Skeletal muscle tissue (tissue), 4 donors: ENCODE data around the gene DHRS11. TPM values are rescaled to one million over a fixed set of nuclear protein-coding genes. Genes with fewer than 3 reads are reported as not detected.
"Not testable (repeated sequence)": the region's sequence is repeated elsewhere in the genome, so short reads cannot be mapped to it uniquely, and the experiment has no call there.

Experiments
- H3K27ac ChIP-seq: one replicate; pipeline ENCODE4 v1.7.0; 2013; ENCODE audit warnings: mild to moderate bottlenecking, low read depth, low read length, inconsistent platforms
- H3K27me3 ChIP-seq, 3 donors: one replicate each; pipeline ENCODE4 v1.7.0; 2013; ENCODE audit warnings: low read length in 3 of 3; ENCODE audit not compliant: control insufficient read depth in 3 of 3, insufficient read depth in 3 of 3
- H3K36me3 ChIP-seq, 3 donors: one replicate each; pipeline ENCODE4 v1.7.0; 2013; ENCODE audit warnings: low read length in 3 of 3; ENCODE audit not compliant: control insufficient read depth in 3 of 3, insufficient read depth in 3 of 3
- H3K4me1 ChIP-seq, 3 donors: one replicate each; pipeline ENCODE4 v1.7.0; 2013; ENCODE audit warnings: low read length in 3 of 3, mild to moderate bottlenecking in 3 of 3; ENCODE audit not compliant: control insufficient read depth in 3 of 3, insufficient read depth in 3 of 3
- H3K4me3 ChIP-seq, 3 donors: one replicate each; pipeline ENCODE4 v1.7.0; 2013; ENCODE audit warnings: low read length in 3 of 3
- H3K9ac ChIP-seq, 3 donors: one replicate each; pipeline ENCODE4 v1.7.0; 2013; ENCODE audit warnings: low read length in 3 of 3, mild to moderate bottlenecking in 3 of 3, moderate library complexity in 2 of 3, low read depth in 1 of 3
- H3K9me3 ChIP-seq, 3 donors: one replicate each; pipeline ENCODE4 v1.7.0; 2013; ENCODE audit warnings: low read length in 3 of 3; ENCODE audit not compliant: control insufficient read depth in 3 of 3
- total RNA-seq: library from RNA; depleted of rRNA; stranded (reverse); fragments of >200 nt; gene quantifications from one replicate; pipeline ENCODE4 v1.2.3, GENCODE V29; 2014
- donor health status: Osteomylitis.

DHRS11 gene
- total RNA-seq, 1 donor from 2014 or later: 4.2 TPM

DNA sequence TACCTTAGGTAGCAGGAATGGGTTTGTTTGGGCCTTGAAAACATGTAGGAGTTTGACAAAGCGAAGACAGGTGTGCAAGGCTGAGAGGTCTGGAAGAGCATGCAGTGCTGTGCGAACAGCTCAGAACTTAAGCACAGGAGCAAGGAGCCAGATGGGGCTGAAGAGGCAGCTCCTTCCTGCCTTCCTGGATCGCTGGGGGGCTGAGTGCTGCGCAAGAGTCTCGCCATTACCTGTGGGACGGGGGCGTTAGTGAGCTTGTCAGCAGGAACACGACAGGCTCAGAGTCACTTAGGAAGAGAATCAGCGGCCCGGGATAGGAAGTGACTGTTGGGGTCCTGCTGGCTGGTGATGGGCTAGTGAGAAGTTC, 9.2 kb downstream of the DHRS11 start:
- peak overlapping the region; percentile 77 for H3K27ac ChIP-seq
- peak overlapping the region; percentile 82 to 96 (median 84) for H3K9ac ChIP-seq
- H3K4me1 ChIP-seq: peaks cover 16 to 31% (median 17%) of the 10 kb centered on the region in 3 donors
- H3K27me3 ChIP-seq: no peaks in the 10 kb centered on the region
- peaks cover 4 to 15% (median 6%) of the 10 kb centered on the region in 3 donors for H3K36me3 ChIP-seq
- H3K9me3 ChIP-seq: no peaks in the 10 kb centered on the region
- H3K4me3 ChIP-seq: peak overlapping the region; percentile 89 to 99 (median 99)

- Histone ChIP-seq H3K9me3 (no peaks in the 10 kb centered on the region), H3K4me1 (peaks cover 16 to 31% (median 17%) of the 10 kb centered on the region in 3 donors), H3K27ac (peak within 1 kb of the TSS; percentile 77), H3K27me3 (no peaks in the 10 kb centered on the region), H3K4me3 (peak within 1 kb of the TSS; percentile 89 to 99 (median 99)), H3K36me3 (peaks cover 4 to 15% (median 6%) of the 10 kb centered on the region in 3 donors), H3K9ac (peak within 1 kb of the TSS; percentile 82 to 96 (median 84))
These were observed 9.8 kb downstream of the DHRS11 start, which contains the start of gene MRM1 for GRCh38 chr17:36601303-36602029. MRM1 (plus strand) TSS chr17:36601583; CDS start chr17:36601811, 228 bp downstream.

GRCh38 chr17:36602030-36602748, 10.5 kb downstream of the DHRS11 start:
- no peaks in the 10 kb centered on the region for H3K27me3 ChIP-seq
- H3K4me1 ChIP-seq: peaks cover 16 to 31% (median 17%) of the 10 kb centered on the region in 3 donors
- peak overlapping the region; percentile 89 to 99 (median 99) for H3K4me3 ChIP-seq
- peak overlapping the region; percentile 82 to 96 (median 84) for H3K9ac ChIP-seq
- peaks cover 0 to 12% (median 6%) of the 10 kb centered on the region in 3 donors for H3K36me3 ChIP-seq
- no peaks in the 10 kb centered on the region for H3K9me3 ChIP-seq
- peak overlapping the region; percentile 77 for H3K27ac ChIP-seq

DNA sequence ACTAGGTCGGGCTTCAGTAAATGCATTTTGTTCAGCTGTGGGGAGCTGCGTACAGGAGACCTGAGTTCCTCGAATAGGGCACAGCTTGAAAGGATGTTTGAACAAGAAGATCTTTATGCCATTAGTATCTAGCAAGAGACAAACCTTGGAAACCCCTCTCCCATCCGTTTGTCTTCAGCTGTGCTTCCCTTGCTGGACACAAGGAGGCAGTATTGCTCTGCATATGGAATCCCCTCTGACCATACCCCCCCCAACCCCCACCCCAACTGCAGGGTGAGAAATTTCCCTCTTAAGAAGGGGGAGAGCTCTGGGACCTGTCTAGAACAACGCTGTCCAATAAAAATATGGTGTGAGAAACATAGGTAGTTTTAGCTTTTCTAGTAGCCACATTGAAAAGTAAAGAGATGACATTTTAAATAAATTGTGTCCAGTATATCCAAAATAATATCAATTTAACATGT, 11.3 kb downstream of the DHRS11 start:
- no peaks in the 10 kb centered on the region for H3K27me3 ChIP-seq
- peak overlapping the region; percentile 89 to 99 (median 99) for H3K4me3 ChIP-seq

DNA sequence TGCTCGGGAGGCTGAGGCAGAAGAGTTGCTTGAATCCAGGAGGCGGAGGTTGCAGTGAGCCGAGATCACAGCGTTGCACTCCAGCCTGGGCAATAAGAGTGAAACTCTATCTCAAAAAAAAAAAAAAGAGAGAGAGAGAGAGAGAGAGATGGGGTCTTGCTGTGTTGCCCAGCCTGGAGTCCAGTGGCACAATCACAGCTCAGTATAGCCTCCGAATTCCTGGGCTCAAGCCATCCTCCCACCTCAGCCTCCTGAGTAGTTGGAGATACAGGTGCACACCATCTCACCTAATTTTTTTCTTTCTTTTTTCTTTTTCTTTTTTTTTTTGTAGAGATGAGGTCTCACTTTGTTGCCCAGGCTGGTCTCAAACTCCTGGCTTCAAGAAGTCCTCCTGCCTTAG, 13.3 kb downstream of the DHRS11 start:
- H3K27me3 ChIP-seq, H3K36me3 ChIP-seq, H3K27ac ChIP-seq, H3K9ac ChIP-seq, H3K9me3 ChIP-seq, H3K4me3 ChIP-seq: not testable (repeated sequence)
- peaks cover 20 to 41% (median 23%) of the 10 kb centered on the region in 3 donors for H3K4me1 ChIP-seq

More for the DNA sequence above, 11.3 kb downstream of the DHRS11 start:
- Histone ChIP-seq H3K9me3 (no peaks in the 10 kb centered on the region), H3K9ac (peak overlapping the region in 2 of 3 donors; percentile 84 to 96), H3K36me3 (peaks cover 0 to 9% (median 4%) of the 10 kb centered on the region in 3 donors), H3K4me1 (peaks cover 16 to 31% (median 17%) of the 10 kb centered on the region in 3 donors), H3K27ac (no peak overlapping the region)

GRCh38 chr17:36608280-36608679, 16.6 kb downstream of the DHRS11 start:
- Histone ChIP-seq H3K9me3 (no peaks in the 10 kb centered on the region), H3K27ac (no peak overlapping the region), H3K4me1 (peaks cover 6 to 15% (median 8%) of the 10 kb centered on the region in 3 donors), H3K4me3 (no peak overlapping the region), H3K27me3 (peaks cover 0 to 3% (median under 1%) of the 10 kb centered on the region in 3 donors), H3K36me3 (peaks cover 0 to 4% (median 0%) of the 10 kb centered on the region in 3 donors), H3K9ac (no peak overlapping the region)

GRCh38 chr17:36608794-36609497, 17.3 kb downstream of the DHRS11 start:
- Histone ChIP-seq H3K9me3 (no peaks in the 10 kb centered on the region), H3K9ac (peak overlapping the region in 1 of 3 donors; percentile 16), H3K4me3 (peak overlapping the region in 1 of 3 donors; percentile 49), H3K36me3 (peaks cover 0 to 4% (median 0%) of the 10 kb centered on the region in 3 donors), H3K27ac (no peak overlapping the region), H3K27me3 (peaks cover 3 to 6% (median 4%) of the 10 kb centered on the region in 3 donors), H3K4me1 (peaks cover 6 to 16% (median 8%) of the 10 kb centered on the region in 3 donors)

DNA sequence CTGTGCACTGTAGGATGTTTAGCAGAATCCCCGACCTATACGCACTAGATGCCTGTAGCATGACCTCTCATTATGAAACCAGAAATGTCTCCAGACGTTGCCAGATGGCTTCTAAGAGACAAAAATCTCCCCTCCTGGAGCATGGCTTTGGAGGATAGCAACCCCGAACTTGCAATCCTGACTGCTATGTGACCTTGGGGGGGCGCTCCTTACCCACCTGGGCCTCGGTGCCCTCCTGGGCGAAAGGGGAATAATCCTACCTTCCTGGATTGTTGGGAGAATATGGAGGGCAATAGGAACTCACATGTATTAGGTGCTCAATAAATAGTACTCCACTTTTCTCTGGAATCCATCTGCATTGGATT, 17.8 kb downstream of the DHRS11 start:
- Histone ChIP-seq H3K36me3 (peaks cover 0 to 4% (median 0%) of the 10 kb centered on the region in 3 donors), H3K4me3 (no peak overlapping the region), H3K27ac (no peak overlapping the region), H3K4me1 (peaks cover 10 to 16% (median 13%) of the 10 kb centered on the region in 3 donors), H3K9me3 (no peaks in the 10 kb centered on the region), H3K9ac (no peak overlapping the region), H3K27me3 (peaks cover 3 to 9% (median 4%) of the 10 kb centered on the region in 3 donors)

DNA sequence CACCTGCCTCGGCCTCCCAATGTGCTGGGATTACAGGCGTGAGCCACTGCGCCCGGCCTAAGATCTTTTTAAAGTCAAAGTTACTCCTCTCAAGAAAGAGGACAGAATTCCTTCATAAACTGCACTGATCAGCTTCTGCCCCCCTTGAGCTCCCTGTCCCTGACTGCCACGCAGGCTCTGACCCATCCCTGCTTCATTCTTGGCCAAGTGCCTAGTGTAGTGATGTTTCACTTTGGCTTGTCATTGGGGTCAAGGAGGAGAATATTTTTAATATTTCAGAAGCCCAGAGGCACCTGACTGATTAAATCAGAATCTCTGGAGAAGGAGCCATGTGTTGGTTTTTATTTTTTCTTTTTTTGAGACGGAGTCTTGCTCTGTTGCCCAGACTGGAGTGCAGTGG, 18.8 kb downstream of the DHRS11 start:
- Histone ChIP-seq H3K27ac (no peak overlapping the region), H3K9ac (no peak overlapping the region)

More for the DNA sequence above, 18.8 kb downstream of the DHRS11 start:
- Histone ChIP-seq H3K4me3 (no peak overlapping the region), H3K9me3 (no peaks in the 10 kb centered on the region), H3K4me1 (peaks cover 15 to 25% (median 17%) of the 10 kb centered on the region in 3 donors), H3K27me3 (peaks cover 3 to 9% (median 4%) of the 10 kb centered on the region in 3 donors), H3K36me3 (peaks cover 0 to 4% (median 0%) of the 10 kb centered on the region in 3 donors)
